Measurements from ENCODE around the gene CDAN1. TPM values are rescaled to one million over a fixed set of nuclear protein-coding genes. Genes with fewer than 3 reads are reported as not detected.
A peak's percentile ranks its signal among the peaks of the same experiment; 100 is the strongest.

Gene CDAN1
- total RNA-seq, 3 donors from 2014 or later, result 8.8 to 15.2 (median 14.7) TPM

- Histone ChIP-seq H3K27me3 (no peaks in the 10 kb centered on the region), H3K9me3 (no peaks in the 10 kb centered on the region), H3K27ac (no peak overlapping the region), H3K4me3 (no peak overlapping the region), H3K36me3 (no peaks in the 10 kb centered on the region), H3K4me1 (no peaks in the 10 kb centered on the region)
- DNase-seq (ENCODE audit: low spot score in 2 of 2), result no peak
- intact Hi-C loops (cut with DNase I; ENCODE audit: low total_unique reads), result no loop called here
- no peak for TF ChIP-seq CTCF (IDR thresholded peaks at IDR 0.05)
- TF ChIP-seq POLR2AphosphoS5 (IDR thresholded peaks at IDR 0.05), result no peak
- TF ChIP-seq POLR2A (IDR thresholded peaks at IDR 0.05), result no peak
Measured at GRCh38 chr15:42720071-42720470, 16.9 kb downstream of the CDAN1 start.

- no peak for DNase-seq (ENCODE audit: low spot score in 2 of 2)
- TF ChIP-seq CTCF (IDR thresholded peaks at IDR 0.05) (no peak), POLR2A (IDR thresholded peaks at IDR 0.05) (no peak), POLR2AphosphoS5 (IDR thresholded peaks at IDR 0.05) (no peak)
Measured at GRCh38 chr15:42719043-42719442, 17.9 kb downstream of the CDAN1 start.

GRCh38 chr15:42716626-42717025 is 20.3 kb downstream of the CDAN1 start:
- intact Hi-C loops (cut with DNase I; ENCODE audit: low total_unique reads), result no loop called here

More at GRCh38 chr15:42719043-42719442, 17.9 kb downstream of the CDAN1 start:
- Histone ChIP-seq H3K4me1 (no peaks in the 10 kb centered on the region), H3K9me3 (no peaks in the 10 kb centered on the region), H3K36me3 (no peaks in the 10 kb centered on the region), H3K27ac (no peak overlapping the region), H3K27me3 (no peaks in the 10 kb centered on the region), H3K4me3 (no peak overlapping the region)
- intact Hi-C loops (cut with DNase I; ENCODE audit: low total_unique reads), result no loop called here

GRCh38 chr15:42716125-42716524 is 20.8 kb downstream of the CDAN1 start:
- Histone ChIP-seq H3K27ac (no peak overlapping the region), H3K9me3 (no peaks in the 10 kb centered on the region), H3K36me3 (no peaks in the 10 kb centered on the region), H3K27me3 (no peaks in the 10 kb centered on the region), H3K4me1 (no peaks in the 10 kb centered on the region), H3K4me3 (no peak overlapping the region)
- intact Hi-C loops (cut with DNase I; ENCODE audit: low total_unique reads), result no loop called here
- DNase-seq (ENCODE audit: low spot score in 2 of 2), result no peak
- TF ChIP-seq POLR2AphosphoS5 (IDR thresholded peaks at IDR 0.05), result no peak
- no peak for TF ChIP-seq CTCF (IDR thresholded peaks at IDR 0.05)
- TF ChIP-seq POLR2A (IDR thresholded peaks at IDR 0.05), result no peak

More at GRCh38 chr15:42716626-42717025, 20.3 kb downstream of the CDAN1 start:
- Histone ChIP-seq H3K4me3 (no peak overlapping the region), H3K9me3 (no peaks in the 10 kb centered on the region), H3K4me1 (no peaks in the 10 kb centered on the region), H3K27ac (no peak overlapping the region), H3K36me3 (no peaks in the 10 kb centered on the region), H3K27me3 (no peaks in the 10 kb centered on the region)
- DNase-seq (ENCODE audit: low spot score in 2 of 2), result no peak
- TF ChIP-seq CTCF (IDR thresholded peaks at IDR 0.05) (no peak), POLR2AphosphoS5 (IDR thresholded peaks at IDR 0.05) (no peak), POLR2A (IDR thresholded peaks at IDR 0.05) (no peak)

- TF ChIP-seq CTCF (IDR thresholded peaks at IDR 0.05) (no peak), POLR2A (IDR thresholded peaks at IDR 0.05) (no peak), POLR2AphosphoS5 (IDR thresholded peaks at IDR 0.05) (no peak)
- Histone ChIP-seq H3K27ac (no peak overlapping the region), H3K36me3 (no peaks in the 10 kb centered on the region), H3K4me3 (no peak overlapping the region), H3K27me3 (no peaks in the 10 kb centered on the region), H3K9me3 (no peaks in the 10 kb centered on the region), H3K4me1 (no peaks in the 10 kb centered on the region)
- DNase-seq (ENCODE audit: low spot score in 2 of 2), result peak in 1 of 2 donors; percentile 31
- intact Hi-C loops (cut with DNase I; ENCODE audit: low total_unique reads), result no loop called here
Measured at GRCh38 chr15:42712584-42712983, 24.3 kb downstream of the CDAN1 start.
